Measurements from ENCODE around the gene FUBP1.

DNA sequence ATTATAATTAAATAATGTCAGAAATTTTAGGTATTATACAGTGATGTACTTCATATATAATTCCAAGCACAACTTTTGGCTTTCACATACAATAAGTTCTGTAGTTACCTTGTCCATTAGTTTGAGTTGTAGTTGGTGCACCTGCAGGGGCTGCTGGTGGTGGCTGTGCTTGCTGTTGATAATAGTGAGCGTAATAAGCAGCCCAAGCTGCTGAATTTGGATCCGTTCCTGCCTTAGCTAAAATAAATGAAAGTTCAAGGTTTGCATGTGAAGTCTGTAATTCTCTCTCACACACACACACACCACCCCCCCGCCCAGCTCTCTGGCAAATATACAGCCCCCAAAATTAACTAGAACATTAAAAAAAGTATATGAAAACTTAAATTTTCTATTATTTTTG is 22.4 kb downstream of the FUBP1 start:
- TF ChIP-seq SPI1 (IDR thresholded peaks at IDR 0.05; ENCODE audit: low read depth, low read length) (no peak), TAF1 (IDR thresholded peaks at IDR 0.05; ENCODE audit: low read depth, low read length) (no peak), POLR2A (IDR thresholded peaks at IDR 0.05; ENCODE audit: low read depth, low read length) (no peak), POLR2AphosphoS5 (IDR thresholded peaks at IDR 0.05; ENCODE audit: low read depth, low read length) (no peak), PAX5 (IDR thresholded peaks at IDR 0.05; ENCODE audit: insufficient read depth, low read length, severe bottlenecking) (no peak)
